Measurements from ENCODE around the gene CFAP52. TPM values are rescaled to one million over a fixed set of nuclear protein-coding genes. Genes with fewer than 3 reads are reported as not detected.

Gene CFAP52
- total and polyA plus RNA-seq, 2 of the 8 experiments (the other 6 are each of a cell fraction or from before 2014, with no cell fraction given), result 0.11 TPM; not detected in 1

DNA sequence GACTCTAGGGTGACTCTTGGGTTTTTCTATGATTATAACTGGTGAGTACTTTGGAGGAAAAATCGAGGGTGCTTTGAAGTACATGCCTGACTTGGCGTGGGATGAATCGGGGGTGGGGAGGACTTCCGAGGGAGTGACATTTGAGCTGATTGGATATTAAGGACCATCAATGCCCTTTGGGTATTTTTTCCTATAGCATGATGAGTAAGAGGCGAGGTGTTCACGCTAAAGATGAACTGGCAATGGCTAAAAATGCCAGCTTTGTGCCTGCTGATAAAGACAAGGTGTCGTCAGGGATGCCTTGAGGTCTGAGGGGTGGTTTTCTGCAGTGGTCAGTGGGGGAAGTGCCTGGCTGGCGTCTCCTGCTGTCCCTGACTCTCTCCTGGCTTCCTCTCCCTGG, 94.2 kb downstream of the CFAP52 start (continued):
- TF ChIP-seq, protein P1, sequence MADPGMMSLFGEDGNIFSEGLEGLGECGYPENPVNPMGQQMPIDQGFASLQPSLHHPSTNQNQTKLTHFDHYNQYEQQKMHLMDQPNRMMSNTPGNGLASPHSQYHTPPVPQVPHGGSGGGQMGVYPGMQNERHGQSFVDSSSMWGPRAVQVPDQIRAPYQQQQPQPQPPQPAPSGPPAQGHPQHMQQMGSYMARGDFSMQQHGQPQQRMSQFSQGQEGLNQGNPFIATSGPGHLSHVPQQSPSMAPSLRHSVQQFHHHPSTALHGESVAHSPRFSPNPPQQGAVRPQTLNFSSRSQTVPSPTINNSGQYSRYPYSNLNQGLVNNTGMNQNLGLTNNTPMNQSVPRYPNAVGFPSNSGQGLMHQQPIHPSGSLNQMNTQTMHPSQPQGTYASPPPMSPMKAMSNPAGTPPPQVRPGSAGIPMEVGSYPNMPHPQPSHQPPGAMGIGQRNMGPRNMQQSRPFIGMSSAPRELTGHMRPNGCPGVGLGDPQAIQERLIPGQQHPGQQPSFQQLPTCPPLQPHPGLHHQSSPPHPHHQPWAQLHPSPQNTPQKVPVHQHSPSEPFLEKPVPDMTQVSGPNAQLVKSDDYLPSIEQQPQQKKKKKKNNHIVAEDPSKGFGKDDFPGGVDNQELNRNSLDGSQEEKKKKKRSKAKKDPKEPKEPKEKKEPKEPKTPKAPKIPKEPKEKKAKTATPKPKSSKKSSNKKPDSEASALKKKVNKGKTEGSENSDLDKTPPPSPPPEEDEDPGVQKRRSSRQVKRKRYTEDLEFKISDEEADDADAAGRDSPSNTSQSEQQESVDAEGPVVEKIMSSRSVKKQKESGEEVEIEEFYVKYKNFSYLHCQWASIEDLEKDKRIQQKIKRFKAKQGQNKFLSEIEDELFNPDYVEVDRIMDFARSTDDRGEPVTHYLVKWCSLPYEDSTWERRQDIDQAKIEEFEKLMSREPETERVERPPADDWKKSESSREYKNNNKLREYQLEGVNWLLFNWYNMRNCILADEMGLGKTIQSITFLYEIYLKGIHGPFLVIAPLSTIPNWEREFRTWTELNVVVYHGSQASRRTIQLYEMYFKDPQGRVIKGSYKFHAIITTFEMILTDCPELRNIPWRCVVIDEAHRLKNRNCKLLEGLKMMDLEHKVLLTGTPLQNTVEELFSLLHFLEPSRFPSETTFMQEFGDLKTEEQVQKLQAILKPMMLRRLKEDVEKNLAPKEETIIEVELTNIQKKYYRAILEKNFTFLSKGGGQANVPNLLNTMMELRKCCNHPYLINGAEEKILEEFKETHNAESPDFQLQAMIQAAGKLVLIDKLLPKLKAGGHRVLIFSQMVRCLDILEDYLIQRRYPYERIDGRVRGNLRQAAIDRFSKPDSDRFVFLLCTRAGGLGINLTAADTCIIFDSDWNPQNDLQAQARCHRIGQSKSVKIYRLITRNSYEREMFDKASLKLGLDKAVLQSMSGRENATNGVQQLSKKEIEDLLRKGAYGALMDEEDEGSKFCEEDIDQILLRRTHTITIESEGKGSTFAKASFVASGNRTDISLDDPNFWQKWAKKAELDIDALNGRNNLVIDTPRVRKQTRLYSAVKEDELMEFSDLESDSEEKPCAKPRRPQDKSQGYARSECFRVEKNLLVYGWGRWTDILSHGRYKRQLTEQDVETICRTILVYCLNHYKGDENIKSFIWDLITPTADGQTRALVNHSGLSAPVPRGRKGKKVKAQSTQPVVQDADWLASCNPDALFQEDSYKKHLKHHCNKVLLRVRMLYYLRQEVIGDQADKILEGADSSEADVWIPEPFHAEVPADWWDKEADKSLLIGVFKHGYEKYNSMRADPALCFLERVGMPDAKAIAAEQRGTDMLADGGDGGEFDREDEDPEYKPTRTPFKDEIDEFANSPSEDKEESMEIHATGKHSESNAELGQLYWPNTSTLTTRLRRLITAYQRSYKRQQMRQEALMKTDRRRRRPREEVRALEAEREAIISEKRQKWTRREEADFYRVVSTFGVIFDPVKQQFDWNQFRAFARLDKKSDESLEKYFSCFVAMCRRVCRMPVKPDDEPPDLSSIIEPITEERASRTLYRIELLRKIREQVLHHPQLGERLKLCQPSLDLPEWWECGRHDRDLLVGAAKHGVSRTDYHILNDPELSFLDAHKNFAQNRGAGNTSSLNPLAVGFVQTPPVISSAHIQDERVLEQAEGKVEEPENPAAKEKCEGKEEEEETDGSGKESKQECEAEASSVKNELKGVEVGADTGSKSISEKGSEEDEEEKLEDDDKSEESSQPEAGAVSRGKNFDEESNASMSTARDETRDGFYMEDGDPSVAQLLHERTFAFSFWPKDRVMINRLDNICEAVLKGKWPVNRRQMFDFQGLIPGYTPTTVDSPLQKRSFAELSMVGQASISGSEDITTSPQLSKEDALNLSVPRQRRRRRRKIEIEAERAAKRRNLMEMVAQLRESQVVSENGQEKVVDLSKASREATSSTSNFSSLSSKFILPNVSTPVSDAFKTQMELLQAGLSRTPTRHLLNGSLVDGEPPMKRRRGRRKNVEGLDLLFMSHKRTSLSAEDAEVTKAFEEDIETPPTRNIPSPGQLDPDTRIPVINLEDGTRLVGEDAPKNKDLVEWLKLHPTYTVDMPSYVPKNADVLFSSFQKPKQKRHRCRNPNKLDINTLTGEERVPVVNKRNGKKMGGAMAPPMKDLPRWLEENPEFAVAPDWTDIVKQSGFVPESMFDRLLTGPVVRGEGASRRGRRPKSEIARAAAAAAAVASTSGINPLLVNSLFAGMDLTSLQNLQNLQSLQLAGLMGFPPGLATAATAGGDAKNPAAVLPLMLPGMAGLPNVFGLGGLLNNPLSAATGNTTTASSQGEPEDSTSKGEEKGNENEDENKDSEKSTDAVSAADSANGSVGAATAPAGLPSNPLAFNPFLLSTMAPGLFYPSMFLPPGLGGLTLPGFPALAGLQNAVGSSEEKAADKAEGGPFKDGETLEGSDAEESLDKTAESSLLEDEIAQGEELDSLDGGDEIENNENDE (IDR thresholded peaks at IDR 0.05; ENCODE audit: insufficient replicate concordance, low read length), result no peak
- TF ChIP-seq ATF2 (IDR thresholded peaks at IDR 0.05; ENCODE audit: low read length) (no peak), CHD1 (IDR thresholded peaks at IDR 0.05; ENCODE audit: low read depth, low read length) (no peak), BACH1 (IDR thresholded peaks at IDR 0.05; ENCODE audit: low read length) (no peak)

Measured in H1 (cell line).